Fibroblast of the conjunctiva (primary cell): ENCODE measurements around the gene MACROD2.
"Not testable (repeated sequence)": the region's sequence is repeated elsewhere in the genome, so short reads cannot be mapped to it uniquely, and the experiment has no call there.

Experiments used
- DNase-seq: peaks from one replicate; pipeline ENCODE4 v3.0.0-alpha.2; 2010; ENCODE audit warnings: low read depth

The MACROD2 gene

GRCh38 chr20:13995086-13995665 lies at the start of gene MACROD2:
Gene MACROD2, plus strand, starts transcription at chr20:13995516.
- DNase-seq: peak; percentile 82

GRCh38 chr20:13947719-13948118 lies 47.6 kb upstream of the MACROD2 start:
- no peak for DNase-seq

GRCh38 chr20:13953227-13953626 lies 42.1 kb upstream of the MACROD2 start:
- DNase-seq: no peak

GRCh38 chr20:13960119-13960518 lies 35.2 kb upstream of the MACROD2 start:
- no peak for DNase-seq

GRCh38 chr20:13960525-13960924 lies 34.8 kb upstream of the MACROD2 start:
- DNase-seq: no peak

- no peak for DNase-seq
These were observed 11.1 kb upstream of the MACROD2 start for GRCh38 chr20:13984211-13984610.

- DNase-seq: no peak
These were observed 4.9 kb upstream of the MACROD2 start, which contains the start of gene SEL1L2 for GRCh38 chr20:13990465-13990864. Gene SEL1L2, minus strand, starts transcription at chr20:13990614. Its CDS starts 80 bp downstream, at chr20:13990534.

GRCh38 chr20:13991311-13991710 lies 4.0 kb upstream of the MACROD2 start:
- DNase-seq: no peak

- not testable (repeated sequence) for DNase-seq
These were observed 3.4 kb upstream of the MACROD2 start for GRCh38 chr20:13991955-13992354.

GRCh38 chr20:13995841-13996240 lies 525 bp downstream of the MACROD2 start:
- no peak for DNase-seq

GRCh38 chr20:13996265-13996664 lies 949 bp downstream of the MACROD2 start:
- DNase-seq: no peak

- no peak for DNase-seq
These were observed 5.6 kb downstream of the MACROD2 start for GRCh38 chr20:14000917-14001316.

GRCh38 chr20:14005996-14006395 lies 10.7 kb downstream of the MACROD2 start:
- no peak for DNase-seq

- DNase-seq: no peak
These were observed 13.9 kb downstream of the MACROD2 start for GRCh38 chr20:14009208-14009607.

- DNase-seq: no peak
These were observed 17.4 kb downstream of the MACROD2 start for GRCh38 chr20:14012671-14013070.

GRCh38 chr20:14030991-14031390 lies 35.7 kb downstream of the MACROD2 start:
- DNase-seq: no peak

- DNase-seq: no peak
These were observed 38.0 kb downstream of the MACROD2 start for GRCh38 chr20:14033310-14033709.

GRCh38 chr20:14036567-14036966 lies 41.3 kb downstream of the MACROD2 start:
- no peak for DNase-seq

GRCh38 chr20:14044712-14045276 lies 49.5 kb downstream of the MACROD2 start:
- not testable (repeated sequence) for DNase-seq

- no peak for DNase-seq
These were observed 51.2 kb downstream of the MACROD2 start for GRCh38 chr20:14046534-14046933.

GRCh38 chr20:14049111-14049510 lies 53.8 kb downstream of the MACROD2 start:
- no peak for DNase-seq

GRCh38 chr20:14051454-14051853 lies 56.1 kb downstream of the MACROD2 start:
- no peak for DNase-seq

- peak; percentile 69 for DNase-seq
These were observed 59.9 kb downstream of the MACROD2 start for GRCh38 chr20:14055127-14055742.

- no peak for DNase-seq
These were observed 66.9 kb downstream of the MACROD2 start for GRCh38 chr20:14062171-14062570.
